ENCODE data around the gene APELA.
A peak's percentile ranks its signal among the peaks of the same experiment; 100 is the strongest.
"Not testable (repeated sequence)": the region's sequence is repeated elsewhere in the genome, so short reads cannot be mapped to it uniquely, and the experiment has no call there.

APELA gene

GRCh38 chr4:164888096-164888715 lies 11.2 kb downstream of the APELA start:
- no peak for DNase-seq (ENCODE audit: insufficient read length)
- no peak for TF ChIP-seq POLR2AphosphoS5 (IDR thresholded peaks at IDR 0.05; ENCODE audit: low read depth, low read length)
- TF ChIP-seq POLR2A (IDR thresholded peaks at IDR 0.05; ENCODE audit: low read depth, low read length), result no peak
- no peak for TF ChIP-seq TAF1 (IDR thresholded peaks at IDR 0.05; ENCODE audit: borderline replicate concordance, low read depth, low read length)
- peak; percentile 56 for FAIRE-seq

- FAIRE-seq (peak; percentile 50), DNase-seq (ENCODE audit: insufficient read length) (no peak)
- no peak for TF ChIP-seq TAF1 (IDR thresholded peaks at IDR 0.05; ENCODE audit: borderline replicate concordance, low read depth, low read length)
- TF ChIP-seq POLR2AphosphoS5 (IDR thresholded peaks at IDR 0.05; ENCODE audit: low read depth, low read length), result no peak
- no peak for TF ChIP-seq POLR2A (IDR thresholded peaks at IDR 0.05; ENCODE audit: low read depth, low read length)
Measured at GRCh38 chr4:164890691-164891090, 13.7 kb downstream of the APELA start.

GRCh38 chr4:164892018-164892417 lies 15.0 kb downstream of the APELA start:
- DNase-seq (ENCODE audit: insufficient read length) (no peak), FAIRE-seq (peak; percentile 83)
- TF ChIP-seq POLR2A (IDR thresholded peaks at IDR 0.05; ENCODE audit: low read depth, low read length) (no peak), POLR2AphosphoS5 (IDR thresholded peaks at IDR 0.05; ENCODE audit: low read depth, low read length) (no peak)

DNA sequence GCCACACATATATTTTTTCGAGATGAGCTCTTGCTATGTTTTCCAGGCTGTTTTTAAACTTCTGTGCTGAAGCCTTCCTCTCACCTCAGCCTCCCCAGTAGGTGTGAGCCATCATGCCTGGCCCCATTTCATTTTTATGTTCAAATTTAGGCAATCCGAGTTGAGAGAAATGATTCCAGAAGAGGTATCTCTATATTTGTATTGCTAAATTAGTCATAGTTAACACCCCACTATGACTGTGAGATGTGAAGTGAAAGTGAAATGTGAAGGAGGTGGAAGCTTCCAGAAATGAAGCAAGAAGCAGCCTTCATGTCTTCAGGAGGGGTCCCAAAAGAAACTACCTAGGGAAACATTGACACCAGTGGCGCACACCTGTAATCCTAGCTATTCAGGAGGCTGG lies 17.7 kb downstream of the APELA start:
- DNase-seq (ENCODE audit: insufficient read length), result no peak
- TF ChIP-seq TAF1 (IDR thresholded peaks at IDR 0.05; ENCODE audit: borderline replicate concordance, low read depth, low read length), result no peak
- no peak for TF ChIP-seq POLR2A (IDR thresholded peaks at IDR 0.05; ENCODE audit: low read depth, low read length)
- no peak for TF ChIP-seq POLR2AphosphoS5 (IDR thresholded peaks at IDR 0.05; ENCODE audit: low read depth, low read length)
- FAIRE-seq, result peak; percentile 67

GRCh38 chr4:164902608-164903007 lies 25.6 kb downstream of the APELA start:
- TF ChIP-seq POLR2AphosphoS5 (IDR thresholded peaks at IDR 0.05; ENCODE audit: low read depth, low read length) (no peak), POLR2A (IDR thresholded peaks at IDR 0.05; ENCODE audit: low read depth, low read length) (no peak), TAF1 (IDR thresholded peaks at IDR 0.05; ENCODE audit: borderline replicate concordance, low read depth, low read length) (no peak)
- DNase-seq (ENCODE audit: insufficient read length), result no peak
- no peak for FAIRE-seq

GRCh38 chr4:164904336-164904735 lies 27.4 kb downstream of the APELA start:
- DNase-seq (ENCODE audit: insufficient read length), result no peak
- no peak for FAIRE-seq
- TF ChIP-seq POLR2AphosphoS5 (IDR thresholded peaks at IDR 0.05; ENCODE audit: low read depth, low read length) (no peak), TAF1 (IDR thresholded peaks at IDR 0.05; ENCODE audit: borderline replicate concordance, low read depth, low read length) (no peak), POLR2A (IDR thresholded peaks at IDR 0.05; ENCODE audit: low read depth, low read length) (no peak)

DNA sequence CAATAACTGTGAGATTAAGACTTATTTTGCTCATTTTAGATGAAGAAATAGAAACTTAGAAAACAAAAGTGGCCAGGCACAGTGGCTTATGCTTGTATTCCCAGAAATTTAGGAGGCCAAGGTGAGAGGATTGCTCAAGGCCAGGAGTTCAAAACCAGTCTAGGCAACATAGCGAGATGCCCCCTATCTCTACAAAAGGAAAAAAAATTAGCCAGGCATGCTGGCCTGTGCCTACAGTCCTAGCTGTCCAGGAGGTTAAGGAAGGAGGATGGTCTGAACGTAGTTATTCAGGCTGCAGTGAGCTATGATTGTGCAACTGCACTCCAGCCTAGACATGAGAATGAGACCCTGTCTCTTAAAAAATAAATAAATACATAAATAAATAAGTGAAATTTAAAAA lies 28.0 kb downstream of the APELA start:
- DNase-seq (ENCODE audit: insufficient read length) (no peak), FAIRE-seq (no peak)
- no peak for TF ChIP-seq POLR2AphosphoS5 (IDR thresholded peaks at IDR 0.05; ENCODE audit: low read depth, low read length)

DNA sequence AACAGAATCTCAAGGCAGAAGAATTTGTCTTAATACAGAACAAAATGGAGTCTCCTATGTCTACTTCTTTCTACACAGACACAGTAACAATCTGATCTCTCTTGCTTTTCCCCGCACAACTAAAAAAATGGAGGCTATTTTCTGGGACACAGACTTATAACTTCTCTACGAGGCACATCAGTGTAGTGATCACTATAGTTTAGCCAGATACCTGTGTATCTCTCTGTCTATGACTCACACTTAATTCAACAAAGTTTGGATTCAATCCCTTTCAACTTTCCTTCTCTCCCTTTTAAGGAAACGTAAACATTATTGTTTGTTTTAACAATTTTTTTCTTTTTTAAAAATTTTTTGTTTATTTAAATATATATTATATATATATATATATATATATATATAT lies 29.4 kb downstream of the APELA start:
- FAIRE-seq (no peak), DNase-seq (ENCODE audit: insufficient read length) (no peak)
- TF ChIP-seq TAF1 (IDR thresholded peaks at IDR 0.05; ENCODE audit: borderline replicate concordance, low read depth, low read length) (no peak), POLR2A (IDR thresholded peaks at IDR 0.05; ENCODE audit: low read depth, low read length) (no peak)

DNA sequence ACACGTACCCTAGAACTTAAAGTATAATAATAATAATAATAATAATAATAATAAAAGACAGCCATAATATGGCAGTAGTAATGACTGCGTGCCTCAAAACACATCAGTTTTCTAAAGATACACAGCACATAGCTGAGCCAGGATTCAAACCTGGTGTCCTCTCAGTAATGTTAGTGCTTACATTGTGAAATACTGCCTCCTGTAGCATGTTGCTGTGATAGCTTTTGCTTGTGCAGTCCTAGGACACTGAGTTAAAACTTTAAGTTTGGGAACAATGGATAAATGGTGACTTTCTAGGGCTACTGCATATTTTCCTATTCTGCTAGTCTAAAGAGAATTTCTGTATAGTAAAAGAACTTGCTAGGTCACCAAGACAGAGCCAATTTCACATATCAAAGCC lies 36.5 kb downstream of the APELA start:
- FAIRE-seq; DNase-seq (ENCODE audit: insufficient read length): not testable (repeated sequence)

- TF ChIP-seq POLR2AphosphoS5 (IDR thresholded peaks at IDR 0.05; ENCODE audit: low read depth, low read length), result no peak
- no peak for TF ChIP-seq TAF1 (IDR thresholded peaks at IDR 0.05; ENCODE audit: borderline replicate concordance, low read depth, low read length)
- no peak for TF ChIP-seq POLR2A (IDR thresholded peaks at IDR 0.05; ENCODE audit: low read depth, low read length)
- FAIRE-seq (no peak), DNase-seq (ENCODE audit: insufficient read length) (no peak)
Measured at GRCh38 chr4:164918956-164919355, 42.0 kb downstream of the APELA start.

GRCh38 chr4:164924670-164925238 lies 47.8 kb downstream of the APELA start:
- TF ChIP-seq POLR2A (IDR thresholded peaks at IDR 0.05; ENCODE audit: low read depth, low read length) (no peak), TAF1 (IDR thresholded peaks at IDR 0.05; ENCODE audit: borderline replicate concordance, low read depth, low read length) (no peak), POLR2AphosphoS5 (IDR thresholded peaks at IDR 0.05; ENCODE audit: low read depth, low read length) (no peak)
- DNase-seq (ENCODE audit: insufficient read length), result no peak
- FAIRE-seq, result peak; percentile 63

GRCh38 chr4:164926301-164926700 lies 49.3 kb downstream of the APELA start:
- no peak for TF ChIP-seq POLR2A (IDR thresholded peaks at IDR 0.05; ENCODE audit: low read depth, low read length)
- no peak for TF ChIP-seq TAF1 (IDR thresholded peaks at IDR 0.05; ENCODE audit: borderline replicate concordance, low read depth, low read length)
- no peak for TF ChIP-seq POLR2AphosphoS5 (IDR thresholded peaks at IDR 0.05; ENCODE audit: low read depth, low read length)
- DNase-seq (ENCODE audit: insufficient read length), result no peak
- FAIRE-seq, result no peak

GRCh38 chr4:164927101-164927500 lies 50.1 kb downstream of the APELA start:
- DNase-seq (ENCODE audit: insufficient read length), result not testable (repeated sequence)
- peak; percentile 78 for FAIRE-seq

Data from GM12892 (cell line).